Mononuclear cell (primary cell): ENCODE results near the gene SCUBE3. TPM values are rescaled to one million over a fixed set of nuclear protein-coding genes. Genes with fewer than 3 reads are reported as not detected.

Experiments
- H3K27me3 ChIP-seq: 2 replicates; pipeline ENCODE4 v1.6.0; 2011; ENCODE audit warnings: low read length, control low read depth; ENCODE audit not compliant: insufficient read depth
- H3K4me1 ChIP-seq: 2 replicates; pipeline ENCODE4 v1.5.1; 2011; ENCODE audit warnings: mild to moderate bottlenecking, low read length, control low read depth; ENCODE audit not compliant: insufficient read depth
- H3K4me3 ChIP-seq: 2 replicates; pipeline ENCODE4 v1.5.1; 2011; ENCODE audit warnings: mild to moderate bottlenecking, low read length, moderate library complexity
- H3K9me3 ChIP-seq: 2 replicates; pipeline ENCODE4 v1.5.1; 2011; ENCODE audit warnings: low read depth, mild to moderate bottlenecking, control low read depth, low read length
- total RNA-seq: library from RNA; depleted of rRNA; stranded (reverse); fragments of >200 nt; gene quantifications from one replicate; pipeline ENCODE4 v1.2.3, GENCODE V29; 2012

SCUBE3 gene
- total RNA-seq, 1 donor: not detected

GRCh38 chr6:35231563-35231962 is 17.8 kb downstream of the SCUBE3 start:
- Histone ChIP-seq H3K4me1 (no peaks in the 10 kb centered on the region), H3K27me3 (no peaks in the 10 kb centered on the region), H3K9me3 (no peaks in the 10 kb centered on the region), H3K4me3 (no peak overlapping the region)

GRCh38 chr6:35234901-35235300 is 21.1 kb downstream of the SCUBE3 start:
- H3K4me1 ChIP-seq: no peaks in the 10 kb centered on the region
- H3K4me3 ChIP-seq: no peak overlapping the region
- H3K9me3 ChIP-seq: no peaks in the 10 kb centered on the region
- no peaks in the 10 kb centered on the region for H3K27me3 ChIP-seq

GRCh38 chr6:35236223-35236622 is 22.5 kb downstream of the SCUBE3 start:
- Histone ChIP-seq H3K27me3 (no peaks in the 10 kb centered on the region), H3K4me1 (no peaks in the 10 kb centered on the region), H3K9me3 (no peaks in the 10 kb centered on the region), H3K4me3 (no peak overlapping the region)

GRCh38 chr6:35237476-35237875 is 23.7 kb downstream of the SCUBE3 start:
- Histone ChIP-seq H3K9me3 (no peaks in the 10 kb centered on the region), H3K4me1 (no peaks in the 10 kb centered on the region), H3K4me3 (no peak overlapping the region), H3K27me3 (no peaks in the 10 kb centered on the region)

- Histone ChIP-seq H3K4me3 (no peak overlapping the region), H3K27me3 (no peaks in the 10 kb centered on the region), H3K9me3 (no peaks in the 10 kb centered on the region), H3K4me1 (no peaks in the 10 kb centered on the region)
Observed at GRCh38 chr6:35238843-35239289, 25.1 kb downstream of the SCUBE3 start.

DNA sequence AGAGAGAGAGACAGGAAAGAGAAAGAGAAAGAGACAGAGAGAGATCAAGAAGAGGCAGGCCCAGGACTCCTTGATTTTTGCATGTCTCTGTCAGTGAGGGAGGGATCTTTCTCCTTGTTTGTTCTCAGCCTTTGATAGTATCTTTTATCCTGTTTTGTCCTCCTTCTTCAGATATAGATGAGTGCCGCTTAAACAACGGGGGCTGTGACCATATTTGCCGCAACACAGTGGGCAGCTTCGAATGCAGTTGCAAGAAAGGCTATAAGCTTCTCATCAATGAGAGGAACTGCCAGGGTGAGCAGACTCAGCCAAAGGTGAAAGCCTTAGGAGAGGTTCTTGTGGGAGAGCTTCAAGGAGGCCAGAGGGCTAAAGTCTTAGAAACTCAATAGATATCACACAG is 25.8 kb downstream of the SCUBE3 start:
- H3K4me1 ChIP-seq: no peaks in the 10 kb centered on the region
- no peak overlapping the region for H3K4me3 ChIP-seq
- no peaks in the 10 kb centered on the region for H3K9me3 ChIP-seq
- no peaks in the 10 kb centered on the region for H3K27me3 ChIP-seq

GRCh38 chr6:35240838-35241801 is 27.4 kb downstream of the SCUBE3 start:
- no peaks in the 10 kb centered on the region for H3K27me3 ChIP-seq
- no peak overlapping the region for H3K4me3 ChIP-seq
- H3K9me3 ChIP-seq: no peaks in the 10 kb centered on the region
- H3K4me1 ChIP-seq: no peaks in the 10 kb centered on the region

- Histone ChIP-seq H3K4me1 (no peaks in the 10 kb centered on the region), H3K9me3 (no peaks in the 10 kb centered on the region), H3K4me3 (no peak overlapping the region), H3K27me3 (no peaks in the 10 kb centered on the region)
Observed at GRCh38 chr6:35242486-35242885, 28.7 kb downstream of the SCUBE3 start.

DNA sequence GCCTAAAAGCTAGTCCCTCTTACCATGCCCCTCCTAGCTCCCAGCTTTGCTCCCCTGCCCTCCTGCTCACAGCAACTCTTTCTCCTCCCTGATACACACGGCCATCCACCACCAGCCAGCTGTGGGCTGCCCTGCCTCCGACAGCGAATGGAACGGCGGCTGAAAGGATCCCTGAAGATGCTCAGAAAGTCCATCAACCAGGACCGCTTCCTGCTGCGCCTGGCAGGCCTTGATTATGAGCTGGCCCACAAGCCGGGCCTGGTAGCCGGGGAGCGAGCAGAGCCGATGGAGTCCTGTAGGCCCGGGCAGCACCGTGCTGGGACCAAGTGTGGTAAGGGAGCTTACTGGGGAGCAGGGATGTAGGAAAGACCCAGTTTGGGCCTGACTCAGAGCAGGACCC is 29.1 kb downstream of the SCUBE3 start:
- H3K4me3 ChIP-seq: no peak overlapping the region

DNA sequence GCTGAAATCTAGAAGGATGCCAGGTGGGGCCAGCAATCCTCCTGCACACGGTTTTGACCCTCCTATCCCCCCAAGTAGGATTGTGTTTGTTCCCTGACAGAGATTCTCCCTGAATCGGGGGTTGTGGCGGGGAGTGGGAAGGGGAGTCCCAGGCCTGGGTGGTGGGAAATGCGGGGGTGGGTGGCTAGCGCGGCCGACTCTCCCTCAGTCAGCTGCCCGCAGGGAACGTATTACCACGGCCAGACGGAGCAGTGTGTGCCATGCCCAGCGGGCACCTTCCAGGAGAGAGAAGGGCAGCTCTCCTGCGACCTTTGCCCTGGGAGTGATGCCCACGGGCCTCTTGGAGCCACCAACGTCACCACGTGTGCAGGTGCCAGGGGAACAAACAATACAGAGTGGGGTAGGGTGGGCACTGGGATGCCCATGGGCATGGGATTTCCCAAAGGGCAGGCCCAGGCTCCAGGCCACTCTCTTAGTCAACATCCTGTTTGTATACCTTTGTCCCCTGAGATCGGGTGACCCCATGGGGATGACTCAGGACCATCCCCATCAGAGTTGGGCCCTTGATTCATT is 29.7 kb downstream of the SCUBE3 start:
- H3K9me3 ChIP-seq: no peaks in the 10 kb centered on the region
- H3K4me1 ChIP-seq: no peaks in the 10 kb centered on the region
- H3K27me3 ChIP-seq: no peaks in the 10 kb centered on the region
- H3K4me3 ChIP-seq: no peak overlapping the region

More for the DNA sequence above, 29.1 kb downstream of the SCUBE3 start:
- Histone ChIP-seq H3K27me3 (no peaks in the 10 kb centered on the region), H3K9me3 (no peaks in the 10 kb centered on the region), H3K4me1 (no peaks in the 10 kb centered on the region)

- Histone ChIP-seq H3K9me3 (no peaks in the 10 kb centered on the region), H3K27me3 (no peaks in the 10 kb centered on the region), H3K4me3 (no peak overlapping the region), H3K4me1 (no peaks in the 10 kb centered on the region)
Observed at GRCh38 chr6:35244551-35244950, 30.8 kb downstream of the SCUBE3 start.

DNA sequence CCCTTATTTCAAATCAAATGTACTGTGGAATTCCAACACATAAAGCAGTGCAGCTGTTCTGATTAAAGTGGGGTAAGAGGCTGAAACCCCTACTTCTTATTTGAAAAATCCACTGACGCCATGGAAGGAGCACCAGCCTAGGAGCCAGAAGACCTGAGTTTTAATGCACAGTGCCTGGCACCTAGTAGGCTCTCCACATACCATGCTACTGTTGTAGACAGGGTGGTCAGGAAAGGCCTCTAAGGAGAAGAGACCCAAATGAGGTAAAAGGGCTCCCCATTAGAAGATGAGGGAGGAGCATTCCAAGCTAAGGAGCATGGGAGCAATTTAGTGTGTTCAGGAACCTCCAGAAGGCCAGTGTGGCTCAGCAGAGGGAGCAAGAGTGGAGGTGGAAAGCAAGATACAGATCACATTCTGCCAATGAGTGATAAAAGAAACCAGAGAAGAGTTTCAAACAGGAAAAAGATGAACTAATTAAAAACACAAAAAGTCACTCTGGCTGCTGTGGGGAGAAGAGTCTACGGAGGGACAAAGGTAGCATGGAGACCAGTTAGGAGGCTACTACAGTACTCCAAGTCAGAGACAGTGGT is 34.0 kb downstream of the SCUBE3 start:
- H3K4me3 ChIP-seq: no peak overlapping the region
- no peaks in the 10 kb centered on the region for H3K27me3 ChIP-seq
- no peaks in the 10 kb centered on the region for H3K9me3 ChIP-seq
- H3K4me1 ChIP-seq: no peaks in the 10 kb centered on the region

DNA sequence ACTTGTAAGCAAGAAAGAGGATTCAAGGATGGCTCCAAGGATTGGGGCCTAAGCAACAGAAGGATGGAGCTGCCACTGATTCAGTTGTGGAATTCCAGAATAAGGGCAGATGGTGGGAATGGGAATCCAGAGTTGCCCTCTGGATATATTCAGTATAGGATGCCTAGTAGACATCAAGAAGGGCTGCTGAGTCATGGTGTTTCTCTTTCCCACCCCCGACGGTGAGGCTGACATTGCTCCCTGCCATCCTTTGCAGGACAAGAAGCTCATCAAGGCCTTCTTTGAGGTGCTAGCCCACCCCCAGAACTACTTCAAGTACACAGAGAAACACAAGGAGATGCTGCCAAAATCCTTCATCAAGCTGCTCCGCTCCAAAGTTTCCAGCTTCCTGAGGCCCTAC is 34.5 kb downstream of the SCUBE3 start:
- no peaks in the 10 kb centered on the region for H3K9me3 ChIP-seq
- H3K27me3 ChIP-seq: no peaks in the 10 kb centered on the region
- H3K4me1 ChIP-seq: no peaks in the 10 kb centered on the region
- no peak overlapping the region for H3K4me3 ChIP-seq

GRCh38 chr6:35248965-35249364 is 35.2 kb downstream of the SCUBE3 start:
- Histone ChIP-seq H3K9me3 (no peaks in the 10 kb centered on the region), H3K4me3 (no peak overlapping the region), H3K27me3 (no peaks in the 10 kb centered on the region), H3K4me1 (no peaks in the 10 kb centered on the region)

GRCh38 chr6:35251949-35252348 is 38.2 kb downstream of the SCUBE3 start:
- H3K4me1 ChIP-seq: no peaks in the 10 kb centered on the region
- H3K9me3 ChIP-seq: no peaks in the 10 kb centered on the region
- no peak overlapping the region for H3K4me3 ChIP-seq
- H3K27me3 ChIP-seq: no peaks in the 10 kb centered on the region
